NCI-H226 (cell line): ENCODE data around the gene HPSE.
"Not testable (repeated sequence)": the region's sequence is repeated elsewhere in the genome, so short reads cannot be mapped to it uniquely, and the experiment has no call there.

Experiments
- DNase-seq: peaks from one replicate; pipeline ENCODE4 v3.0.0-alpha.2; 2015

Gene HPSE

GRCh38 chr4:83281307-83281706 lies 53.3 kb downstream of the HPSE start:
- DNase-seq: no peak

GRCh38 chr4:83276299-83277040 lies 58.2 kb downstream of the HPSE start:
- DNase-seq: no peak

- DNase-seq: not testable (repeated sequence)
Observed at GRCh38 chr4:83273926-83274325, 60.7 kb downstream of the HPSE start.

GRCh38 chr4:83272900-83273299 lies 61.7 kb downstream of the HPSE start:
- DNase-seq: no peak

- no peak for DNase-seq
Observed at GRCh38 chr4:83269256-83269655, 65.4 kb downstream of the HPSE start.

GRCh38 chr4:83268491-83268890 lies 66.2 kb downstream of the HPSE start:
- DNase-seq: no peak

GRCh38 chr4:83267830-83268475 lies 66.7 kb downstream of the HPSE start:
- DNase-seq: no peak

GRCh38 chr4:83267121-83267829 lies 67.4 kb downstream of the HPSE start:
- peak; percentile 85 for DNase-seq

- peak; percentile 70 for DNase-seq
Observed at GRCh38 chr4:83266689-83267088, 68.0 kb downstream of the HPSE start.

- no peak for DNase-seq
Observed at GRCh38 chr4:83263106-83263505, 71.5 kb downstream of the HPSE start.

GRCh38 chr4:83262682-83263081 lies 72.0 kb downstream of the HPSE start:
- no peak for DNase-seq

- DNase-seq: no peak
Observed at GRCh38 chr4:83261307-83261706, 73.3 kb downstream of the HPSE start.

GRCh38 chr4:83259586-83259985 lies 75.1 kb downstream of the HPSE start:
- DNase-seq: no peak

GRCh38 chr4:83258461-83258860 lies 76.2 kb downstream of the HPSE start:
- DNase-seq: no peak

GRCh38 chr4:83257811-83258210 lies 76.8 kb downstream of the HPSE start:
- no peak for DNase-seq

- peak; percentile 54 for DNase-seq
Observed at GRCh38 chr4:83255584-83255983, 79.1 kb downstream of the HPSE start.

- DNase-seq: peak; percentile 50
Observed at GRCh38 chr4:83252782-83253405, 81.8 kb downstream of the HPSE start.

- no peak for DNase-seq
Observed at GRCh38 chr4:83251447-83251830, 83.2 kb downstream of the HPSE start.

- DNase-seq: no peak
Observed at GRCh38 chr4:83250687-83251446, 83.8 kb downstream of the HPSE start.

GRCh38 chr4:83248486-83248885 lies 86.2 kb downstream of the HPSE start:
- DNase-seq: no peak

- DNase-seq: no peak
Observed at GRCh38 chr4:83247415-83248357, 87.0 kb downstream of the HPSE start.
